Heart left ventricle (tissue), 16 donors: ENCODE measurements around the gene RSPO4. TPM values are rescaled to one million over a fixed set of nuclear protein-coding genes. Genes with fewer than 3 reads are reported as not detected.

ENCODE experiments used
- ATAC-seq, 4 donors: fragments of 200-7000 bp; cut with Tn5 transposase; one replicate each; pipeline ENCODE4 v1.9.1; 2020 to 2022; ENCODE audit warnings: moderate library complexity in 4 of 4, mild to moderate bottlenecking in 3 of 4, moderate number of reproducible peaks in 1 of 4
- DNase-seq, 5 donors: peaks; one replicate each; pipeline ENCODE4 v3.0.0-alpha.2; 2020
- H3K27ac ChIP-seq, 12 donors: fragments of 200-600 bp; sonication (generic) in 4 of 12; one replicate each; pipeline versions ENCODE4 v1.5.0 to v1.8.0; 2016 to 2022; ENCODE audit warnings: mild to moderate bottlenecking in 2 of 12
- H3K27me3 ChIP-seq, 9 donors: fragments of 200-600 bp; sonication (generic) in 2 of 9; one replicate each; pipeline versions ENCODE4 v1.5.1 to v1.8.0; 2016 to 2022; ENCODE audit warnings: mild to moderate bottlenecking in 3 of 9
- H3K36me3 ChIP-seq, 9 donors: fragments of 200-600 bp; sonication (generic) in 2 of 9; one replicate each; pipeline versions ENCODE4 v1.5.0 to v1.8.0; 2018 to 2022; ENCODE audit warnings: mild to moderate bottlenecking in 2 of 9
- H3K4me1 ChIP-seq, 12 donors: fragments of 200-600 bp; sonication (generic) in 4 of 12; one replicate each; pipeline versions ENCODE4 v1.5.0 to v1.8.0; 2016 to 2022; ENCODE audit warnings: mild to moderate bottlenecking in 3 of 12
- H3K4me3 ChIP-seq, 12 donors: fragments of 200-600 bp; sonication (generic) in 4 of 12; one replicate each; pipeline versions ENCODE4 v1.5.0 to v1.8.0; 2017 to 2022; ENCODE audit warnings: mild to moderate bottlenecking in 9 of 12, moderate library complexity in 4 of 12
- H3K9me3 ChIP-seq, 12 donors: fragments of 200-600 bp; sonication (generic) in 4 of 12; one replicate each; pipeline versions ENCODE4 v1.5.0 to v1.8.0; 2016 to 2022; ENCODE audit warnings: mild to moderate bottlenecking in 1 of 12
- CTCF ChIP-seq, 12 donors: fragments of 200-600 bp; sonication (generic) in 4 of 12; IDR thresholded peaks; one replicate each; pipeline versions ENCODE4 v1.5.0 to v1.8.0; 2018 to 2022; ENCODE audit warnings: antibody characterized with exemption in 12 of 12, mild to moderate bottlenecking in 5 of 12
- POLR2A ChIP-seq, 2 donors: fragments of 450-650 bp; IDR thresholded peaks; one replicate each; pipeline ENCODE4 v1.6.1; 2017; ENCODE audit warnings: antibody characterized with exemption in 2 of 2, mild to moderate bottlenecking in 2 of 2, moderate library complexity in 2 of 2
- WGBS, 4 donors: extraction: QIAGEN DNeasy Blood & Tissue Kit in 2 of 4; methylation state at CpG; one replicate each; pipeline versions ENCODE4 v1.1.5 to v1.1.7; 2013 to 2018; 5-methylcytosine and 5-hydroxymethylcytosine counted together
- intact Hi-C, 10 donors: fragments of 100-400 bp; cut with DNase I; formaldehyde crosslinking; loops; one replicate each; pipeline versions ENCODE4 v1.11.1 to v1.14.2; 2022
- polyA plus RNA-seq, 2 donors: library from polyadenylated mRNA; stranded (reverse); fragments of 200-250 nt; gene quantifications; one replicate each; pipeline ENCODE4 v1.2.3, GENCODE V29; 2013
- total RNA-seq, 9 donors: library from RNA; depleted of rRNA in 2 of 9; stranded (reverse); fragments of >200 nt in 2 of 9; fragmentation: NEBNext Ultra II Directional in 3 of 9; extraction: Animal tissue kit (Norgen Biotek cat#: 25700) in 3 of 9; gene quantifications; one replicate each; pipeline versions ENCODE4 v1.1.0 to v1.2.4, GENCODE V29; 2016 to 2023
- donor health status: ischemic (EF 13 %, LVEDD 7.1; RV severe dilation, severe dysfunction).
- donor health status: healthy with polysubstance abuse.
- donor health status: DM: no; HTN: yes; CAD: no.
- donor health status: DM: no; HTN: no; CAD: no.
- donor health status: ischemic (EF 25% LVEDD 6.9; RV normal size, moderate dysfunction).
- donor health status: ischemic (EF 25% LVEDD 5.7; RV mildly dilated, moderate dysfunction).
- donor health status: healthy.
- donor health status: DM: yes; HTN: yes; CAD: no.
- donor health status: ischemic (EF 35%, LVEDD 5.7; RV mildly dilated, moderate dysfunction).
- donor health status: nonischemic (EF 11% LVEDD 7.7; RV severe dilation, severe dysfunction).
- donor health status: DM: yes; HTN: yes; CAD: no.
- donor health status: PGD.
- donor health status: ischemic (EF 29% LVEDD 5.4; RV normal size, mild dysfunction).
- donor health status: nonischemic (EF 23%, LVEDD 6.1; RV moderate dilation, normal function).

The RSPO4 gene
- total and polyA plus RNA-seq, 11 donors = 0.04 to 0.27 (median 0.25) TPM; not detected in 8

- ATAC-seq (no peak), DNase-seq (no peak)
- peaks cover 0 to 2% (median 0%) of the 10 kb centered on the region in 12 donors for H3K4me1 ChIP-seq
- no peaks in the 10 kb centered on the region for H3K36me3 ChIP-seq
- H3K4me3 ChIP-seq = no peak overlapping the region
- H3K27me3 ChIP-seq = peaks cover 4 to 76% (median 26%) of the 10 kb centered on the region in 9 donors
- H3K9me3 ChIP-seq = no peaks in the 10 kb centered on the region
- 61 to 66% (median 62%) methylated on average over 14 to 19 of the region's 19 CpGs for WGBS, 4 donors
- no peak overlapping the region for H3K27ac ChIP-seq
- TF ChIP-seq POLR2A (IDR thresholded peaks at IDR 0.05) (no peak), CTCF (IDR thresholded peaks at IDR 0.05) (no peak)
- intact Hi-C loops = loop anchor here in 4 of 10 donors (5.0 to 10.0 kb wide), 2 partner anchors 253 to 256 kb away; no protein-coding TSS in a partner anchor
Measured at GRCh38 chr20:958936-959815, 42.9 kb downstream of the RSPO4 start.

- Histone ChIP-seq H3K4me1 (peaks cover 0 to 2% (median 0%) of the 10 kb centered on the region in 12 donors), H3K36me3 (no peaks in the 10 kb centered on the region), H3K4me3 (no peak overlapping the region), H3K9me3 (no peaks in the 10 kb centered on the region), H3K27ac (no peak overlapping the region), H3K27me3 (peaks cover 4 to 74% (median 31%) of the 10 kb centered on the region in 9 donors)
- DNase-seq (no peak), ATAC-seq (no peak)
- 89 to 100% (median 92%) methylated on average over 1 of the region's 1 CpG for WGBS, 4 donors
- no peak for TF ChIP-seq POLR2A (IDR thresholded peaks at IDR 0.05)
- TF ChIP-seq CTCF (IDR thresholded peaks at IDR 0.05) = no peak
- intact Hi-C loops = loop anchor here in 5 of 10 donors (2.0 to 10.0 kb wide), 3 partner anchors 141 to 257 kb away; no protein-coding TSS in a partner anchor
Measured at GRCh38 chr20:957544-957943, 44.6 kb downstream of the RSPO4 start.

DNA sequence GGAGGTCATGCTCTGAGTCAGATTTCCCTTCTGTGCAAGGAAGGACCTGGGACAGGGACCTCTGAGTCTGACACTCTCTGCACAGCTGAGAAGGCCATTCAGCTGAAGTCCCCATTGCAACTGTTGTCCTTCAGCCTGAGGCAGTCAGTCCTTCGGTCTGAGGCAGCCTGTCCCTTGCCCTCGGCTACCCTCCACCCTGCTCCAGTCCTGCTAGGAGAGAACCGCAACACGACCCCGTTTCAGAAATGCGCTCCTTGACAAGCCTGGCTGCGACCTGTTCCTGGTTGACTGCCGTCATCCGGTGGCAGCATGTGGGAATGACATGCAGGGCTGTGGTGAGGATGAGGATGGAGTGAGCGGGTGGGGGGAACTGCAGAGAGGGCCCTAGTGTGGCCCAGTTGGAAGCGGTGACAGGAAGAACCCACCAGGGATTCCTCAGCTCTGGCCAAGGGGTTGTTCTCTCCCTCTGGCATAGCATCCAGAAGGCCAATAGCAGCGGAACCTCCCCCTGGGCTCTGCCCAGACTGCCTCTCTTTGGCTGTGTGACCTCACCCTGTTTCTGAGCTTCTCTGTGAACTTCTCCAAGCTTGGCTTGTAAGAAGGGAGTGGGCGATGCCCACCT, 45.7 kb downstream of the RSPO4 start:
- WGBS, 4 donors = 11 to 13% (median 12%) methylated on average over 11 to 13 of the region's 13 CpGs
- Histone ChIP-seq H3K9me3 (no peaks in the 10 kb centered on the region), H3K27me3 (peaks cover 4 to 68% (median 28%) of the 10 kb centered on the region in 9 donors), H3K4me3 (no peak overlapping the region), H3K36me3 (no peaks in the 10 kb centered on the region), H3K27ac (no peak overlapping the region), H3K4me1 (peaks cover 0 to 2% (median 0%) of the 10 kb centered on the region in 12 donors)
- DNase-seq = peak; percentile 52 to 83 (median 55)
- ATAC-seq = peak in 3 of 4 donors; percentile 83 to 87 (median 84)
- TF ChIP-seq POLR2A (IDR thresholded peaks at IDR 0.05) (no peak), CTCF (IDR thresholded peaks at IDR 0.05) (peak; percentile 87 to 99 (median 96))
- intact Hi-C loops = loop anchor here (1.0 to 10.0 kb wide), 5 partner anchors 140 to 258 kb away; no protein-coding TSS in a partner anchor

- Histone ChIP-seq H3K4me3 (no peak overlapping the region), H3K4me1 (peaks cover 0 to 2% (median 0%) of the 10 kb centered on the region in 12 donors), H3K36me3 (no peaks in the 10 kb centered on the region), H3K27me3 (peaks cover 4 to 63% (median 25%) of the 10 kb centered on the region in 9 donors), H3K9me3 (no peaks in the 10 kb centered on the region), H3K27ac (no peak overlapping the region)
- WGBS, 4 donors = 72 to 85% (median 80%) methylated on average over 7 of the region's 7 CpGs
- ATAC-seq (no peak), DNase-seq (no peak)
- no peak for TF ChIP-seq POLR2A (IDR thresholded peaks at IDR 0.05)
- no peak for TF ChIP-seq CTCF (IDR thresholded peaks at IDR 0.05)
- intact Hi-C loops = loop anchor here (1.0 to 10.0 kb wide), 5 partner anchors 139 to 259 kb away; no protein-coding TSS in a partner anchor
Measured at GRCh38 chr20:955656-956055, 46.5 kb downstream of the RSPO4 start.
